Fibroblast of the aortic adventitia (primary cell): Measurements from ENCODE around the gene SLC41A2. TPM values are rescaled to one million over a fixed set of nuclear protein-coding genes. Genes with fewer than 3 reads are reported as not detected.
A peak's percentile ranks its signal among the peaks of the same experiment; 100 is the strongest.

Experiments
- DNase-seq: peaks from one replicate; pipeline ENCODE4 v3.0.0-alpha.2; 2010; ENCODE audit warnings: low read depth
- H3K4me3 ChIP-seq: 2 replicates; pipeline ENCODE4 v1.5.1; 2011; ENCODE audit warnings: low read depth, mild to moderate bottlenecking, control low read depth, low read length, moderate library complexity
- total RNA-seq: library from RNA; depleted of rRNA; stranded (reverse); fragments of >200 nt; gene quantifications from 2 replicates; pipeline ENCODE4 v1.2.3, GENCODE V29; 2012; ENCODE audit warnings: low replicate concordance
- TF ChIP-seq, protein P1 (sequence below): IDR thresholded peaks from 2 replicates; pipeline ENCODE4 v1.5.1; 2011; ENCODE audit warnings: mild to moderate bottlenecking, low read length, control low read depth, inconsistent platforms; ENCODE audit not compliant: insufficient read depth

The SLC41A2 gene
- total RNA-seq, 1 donor = 32.3 TPM

DNA sequence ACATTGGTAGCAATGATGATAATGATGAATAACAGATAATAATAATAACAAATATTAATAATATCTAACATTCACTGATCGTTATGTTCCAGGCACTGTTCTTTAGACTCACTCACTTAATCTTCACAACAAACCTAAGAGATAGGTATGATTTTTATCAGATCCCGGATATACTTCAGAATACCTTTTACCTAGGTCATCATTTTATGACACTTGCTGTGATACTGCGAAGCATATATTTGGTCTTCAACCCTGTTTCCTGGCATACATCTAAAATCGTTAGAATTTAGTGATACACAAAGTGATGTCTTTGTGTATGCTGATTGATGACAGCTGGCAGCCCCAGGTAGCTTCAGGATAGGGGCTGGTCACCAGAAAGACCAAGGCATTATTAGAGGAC, 46.1 kb downstream of the SLC41A2 start:
- TF ChIP-seq, protein P1, sequence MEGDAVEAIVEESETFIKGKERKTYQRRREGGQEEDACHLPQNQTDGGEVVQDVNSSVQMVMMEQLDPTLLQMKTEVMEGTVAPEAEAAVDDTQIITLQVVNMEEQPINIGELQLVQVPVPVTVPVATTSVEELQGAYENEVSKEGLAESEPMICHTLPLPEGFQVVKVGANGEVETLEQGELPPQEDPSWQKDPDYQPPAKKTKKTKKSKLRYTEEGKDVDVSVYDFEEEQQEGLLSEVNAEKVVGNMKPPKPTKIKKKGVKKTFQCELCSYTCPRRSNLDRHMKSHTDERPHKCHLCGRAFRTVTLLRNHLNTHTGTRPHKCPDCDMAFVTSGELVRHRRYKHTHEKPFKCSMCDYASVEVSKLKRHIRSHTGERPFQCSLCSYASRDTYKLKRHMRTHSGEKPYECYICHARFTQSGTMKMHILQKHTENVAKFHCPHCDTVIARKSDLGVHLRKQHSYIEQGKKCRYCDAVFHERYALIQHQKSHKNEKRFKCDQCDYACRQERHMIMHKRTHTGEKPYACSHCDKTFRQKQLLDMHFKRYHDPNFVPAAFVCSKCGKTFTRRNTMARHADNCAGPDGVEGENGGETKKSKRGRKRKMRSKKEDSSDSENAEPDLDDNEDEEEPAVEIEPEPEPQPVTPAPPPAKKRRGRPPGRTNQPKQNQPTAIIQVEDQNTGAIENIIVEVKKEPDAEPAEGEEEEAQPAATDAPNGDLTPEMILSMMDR = no peak
- DNase-seq = no peak
- no peak overlapping the region for H3K4me3 ChIP-seq

DNA sequence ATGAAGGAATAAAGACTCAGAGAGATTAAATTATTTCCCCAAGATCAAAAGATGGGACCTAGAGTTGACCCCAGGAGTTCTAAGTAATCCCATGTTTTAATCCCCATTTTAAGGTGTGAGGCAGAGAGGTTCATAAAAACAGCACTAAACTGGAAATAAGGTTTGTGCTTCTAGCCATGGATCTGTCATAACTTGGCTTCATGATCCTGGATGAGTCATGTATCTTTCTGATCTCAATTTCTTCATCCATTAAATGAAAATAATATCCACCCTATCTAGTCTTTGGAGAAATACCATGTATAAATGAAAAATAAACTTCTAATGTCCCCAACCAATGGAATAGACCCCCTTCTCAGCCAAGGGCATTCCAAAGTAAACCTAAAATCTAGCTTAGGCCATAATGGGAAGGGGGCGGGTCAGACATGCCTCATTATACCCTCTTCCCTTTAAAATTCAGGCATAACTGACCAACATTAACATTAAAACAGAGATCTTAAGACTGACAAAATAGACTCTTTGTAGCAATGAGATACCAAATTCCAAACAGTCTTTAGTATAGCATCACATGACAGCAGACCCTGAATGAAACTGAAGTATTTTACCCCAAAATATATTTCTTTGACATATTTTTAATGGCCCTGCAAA, 47.8 kb downstream of the SLC41A2 start:
- peak; percentile 83 for DNase-seq
- no peak overlapping the region for H3K4me3 ChIP-seq
- TF ChIP-seq, protein P1 = no peak

DNA sequence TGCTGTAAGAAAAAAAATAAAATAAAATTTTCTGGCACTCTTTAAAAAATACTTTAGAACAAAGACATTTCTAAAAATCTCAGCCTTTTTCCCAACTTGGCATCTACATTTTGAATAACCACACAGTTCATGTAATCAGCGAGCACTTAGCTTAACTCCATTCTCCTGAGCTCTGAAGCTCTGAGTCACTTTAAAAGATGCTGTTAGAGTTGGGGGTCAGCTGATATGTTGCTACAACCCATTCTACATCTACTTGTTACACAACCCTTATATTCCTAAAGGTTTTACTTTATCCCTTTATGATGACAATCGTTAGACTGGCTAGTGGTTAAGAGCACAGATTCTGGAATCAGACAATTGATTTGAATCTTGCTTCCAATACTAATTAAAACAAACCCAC, 48.3 kb downstream of the SLC41A2 start:
- TF ChIP-seq, protein P1 = no peak
- DNase-seq = peak; percentile 95
- no peak overlapping the region for H3K4me3 ChIP-seq

Other genes starting within 250 kb of the SLC41A2 start
- 4.0 and 5.5 TPM in 2 replicates for gene NOPCHAP1, start 28.0 kb upstream of the SLC41A2 start, total RNA-seq
- 41.5 and 79.1 TPM in 2 replicates for gene ALDH1L2, start 126.2 kb upstream of the SLC41A2 start, total RNA-seq
- 75.6 and 102 TPM in 2 replicates for gene WASHC4, start 149.4 kb upstream of the SLC41A2 start, total RNA-seq